Heart right ventricle (tissue), 16 donors: ENCODE data around the gene TENM4. TPM values are rescaled to one million over a fixed set of nuclear protein-coding genes. Genes with fewer than 3 reads are reported as not detected.

ENCODE experiments used
- ATAC-seq, 8 donors: fragments of 200-7000 bp; cut with Tn5 transposase; one replicate each; pipeline ENCODE4 v1.9.1; 2020; ENCODE audit warnings: mild to moderate bottlenecking in 8 of 8, moderate library complexity in 8 of 8, moderate number of reproducible peaks in 1 of 8
- DNase-seq, 2 donors: peaks; one replicate each; pipeline ENCODE4 v3.0.0-alpha.2; 2020
- H3K27ac ChIP-seq, 10 donors: fragments of 200-600 bp; sonication (generic) in 2 of 10; one replicate each; pipeline versions ENCODE4 v1.5.0 to v1.8.0; 2020 to 2022; ENCODE audit warnings: mild to moderate bottlenecking in 3 of 10
- H3K27me3 ChIP-seq, 7 donors: fragments of 200-600 bp; one replicate each; pipeline ENCODE4 v1.8.0; 2021 to 2022; ENCODE audit warnings: mild to moderate bottlenecking in 2 of 7
- H3K36me3 ChIP-seq, 9 donors: fragments of 200-600 bp; sonication (generic) in 1 of 9; one replicate each; pipeline versions ENCODE4 v1.5.0 to v1.8.0; 2020 to 2022; ENCODE audit warnings: mild to moderate bottlenecking in 2 of 9
- H3K4me1 ChIP-seq, 9 donors: fragments of 200-600 bp; sonication (generic) in 1 of 9; one replicate each; pipeline versions ENCODE4 v1.5.0 to v1.8.0; 2020 to 2022; ENCODE audit warnings: mild to moderate bottlenecking in 4 of 9
- H3K4me3 ChIP-seq, 10 donors: fragments of 200-600 bp; sonication (generic) in 2 of 10; one replicate each; pipeline versions ENCODE4 v1.5.0 to v1.8.0; 2020 to 2022; ENCODE audit warnings: mild to moderate bottlenecking in 7 of 10, moderate library complexity in 2 of 10
- H3K9me3 ChIP-seq, 11 donors: fragments of 200-600 bp in 10 of 11; sonication (generic) in 2 of 11; one replicate each; pipeline versions ENCODE4 v1.5.0 to v1.8.0; 2013 to 2022; ENCODE audit warnings: mild to moderate bottlenecking in 2 of 11, control low read depth in 1 of 11, moderate library complexity in 1 of 11
- WGBS, 2 donors: extraction: QIAGEN DNeasy Blood & Tissue Kit; methylation state at CpG; one replicate each; pipeline ENCODE4 v1.1.7; 2013; ENCODE audit warnings: inconsistent platforms in 1 of 2; 5-methylcytosine and 5-hydroxymethylcytosine counted together
- intact Hi-C, 10 donors: fragments of 100-400 bp; cut with DNase I; formaldehyde crosslinking; loops; one replicate each; pipeline versions ENCODE4 v1.11.1 to v1.14.2; 2022
- polyA plus RNA-seq, 2 donors: library from polyadenylated mRNA; stranded (reverse); fragments of 200-250 nt; gene quantifications; one replicate each; pipeline ENCODE4 v1.2.3, GENCODE V29; 2013
- total RNA-seq, 10 donors: library from RNA; stranded (reverse); fragmentation: NEBNext Ultra II Directional in 3 of 10; extraction: Animal tissue kit (Norgen Biotek cat#: 25700) in 3 of 10; gene quantifications; one replicate each; pipeline versions ENCODE4 v1.2.1 to v1.2.4, GENCODE V29; 2021 to 2023
- TF ChIP-seq, protein P1 (sequence below), 9 donors: fragments of 200-600 bp; sonication (generic) in 2 of 9; IDR thresholded peaks; one replicate each; pipeline versions ENCODE4 v1.5.0 to v1.8.0; 2021 to 2022; ENCODE audit warnings: antibody characterized with exemption in 9 of 9, mild to moderate bottlenecking in 5 of 9, moderate library complexity in 1 of 9
- donor health status: Arrhythmogenic right ventricular cardiomyopathy.
- donor health status: ischemic (EF 13 %, LVEDD 7.1; RV severe dilation, severe dysfunction).
- donor health status: healthy with polysubstance abuse.
- donor health status: DM: no; HTN: yes; CAD: no.
- donor health status: DM: no; HTN: no; CAD: no.
- donor health status: ischemic (EF 25% LVEDD 6.9; RV normal size, moderate dysfunction).
- donor health status: ischemic (EF 25% LVEDD 5.7; RV mildly dilated, moderate dysfunction).
- donor health status: healthy.
- donor health status: DM: yes; HTN: yes; CAD: no.
- donor health status: Ischemic cardiomyopathy.
- donor health status: ischemic (EF 35%, LVEDD 5.7; RV mildly dilated, moderate dysfunction).
- donor health status: nonischemic (EF 11% LVEDD 7.7; RV severe dilation, severe dysfunction).
- donor health status: DM: yes; HTN: yes; CAD: no.
- donor health status: PGD.
- donor health status: ischemic (EF 29% LVEDD 5.4; RV normal size, mild dysfunction).
- donor health status: nonischemic (EF 23%, LVEDD 6.1; RV moderate dilation, normal function).

Gene TENM4
- total and polyA plus RNA-seq, 12 donors, result 0.10 to 3.6 (median 0.91) TPM

DNA sequence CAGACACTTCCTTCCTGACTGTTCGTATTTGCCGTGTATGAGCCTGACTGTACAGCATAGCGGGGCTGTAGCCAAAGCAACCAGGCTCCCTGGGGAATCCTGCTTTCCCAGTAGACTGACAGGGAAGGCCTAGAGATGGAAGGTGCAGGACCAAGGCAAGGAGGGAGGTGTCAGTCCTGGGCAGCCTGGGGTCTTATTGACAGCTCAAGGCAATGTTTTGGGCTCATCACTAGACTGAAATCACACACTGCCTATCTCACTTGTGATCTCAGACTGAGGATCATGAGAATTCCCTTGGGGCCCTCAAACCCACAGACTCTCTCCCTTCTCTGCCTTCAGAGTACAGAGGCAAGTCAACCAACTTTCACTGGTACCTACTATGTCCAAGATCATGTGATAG lies 519.3 kb downstream of the TENM4 start:
- TF ChIP-seq, protein P1, sequence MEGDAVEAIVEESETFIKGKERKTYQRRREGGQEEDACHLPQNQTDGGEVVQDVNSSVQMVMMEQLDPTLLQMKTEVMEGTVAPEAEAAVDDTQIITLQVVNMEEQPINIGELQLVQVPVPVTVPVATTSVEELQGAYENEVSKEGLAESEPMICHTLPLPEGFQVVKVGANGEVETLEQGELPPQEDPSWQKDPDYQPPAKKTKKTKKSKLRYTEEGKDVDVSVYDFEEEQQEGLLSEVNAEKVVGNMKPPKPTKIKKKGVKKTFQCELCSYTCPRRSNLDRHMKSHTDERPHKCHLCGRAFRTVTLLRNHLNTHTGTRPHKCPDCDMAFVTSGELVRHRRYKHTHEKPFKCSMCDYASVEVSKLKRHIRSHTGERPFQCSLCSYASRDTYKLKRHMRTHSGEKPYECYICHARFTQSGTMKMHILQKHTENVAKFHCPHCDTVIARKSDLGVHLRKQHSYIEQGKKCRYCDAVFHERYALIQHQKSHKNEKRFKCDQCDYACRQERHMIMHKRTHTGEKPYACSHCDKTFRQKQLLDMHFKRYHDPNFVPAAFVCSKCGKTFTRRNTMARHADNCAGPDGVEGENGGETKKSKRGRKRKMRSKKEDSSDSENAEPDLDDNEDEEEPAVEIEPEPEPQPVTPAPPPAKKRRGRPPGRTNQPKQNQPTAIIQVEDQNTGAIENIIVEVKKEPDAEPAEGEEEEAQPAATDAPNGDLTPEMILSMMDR (IDR thresholded peaks at IDR 0.05), result no peak
- Histone ChIP-seq H3K27ac (no peak overlapping the region), H3K9me3 (no peaks in the 10 kb centered on the region), H3K27me3 (peaks cover 0 to 24% (median 5%) of the 10 kb centered on the region in 7 donors), H3K4me1 (no peaks in the 10 kb centered on the region), H3K4me3 (no peak overlapping the region), H3K36me3 (no peaks in the 10 kb centered on the region)
- 61 to 74% methylated on average over 3 of the region's 3 CpGs for WGBS, 2 donors
- intact Hi-C loops, result no loop called here
- DNase-seq (no peak), ATAC-seq (no peak)

DNA sequence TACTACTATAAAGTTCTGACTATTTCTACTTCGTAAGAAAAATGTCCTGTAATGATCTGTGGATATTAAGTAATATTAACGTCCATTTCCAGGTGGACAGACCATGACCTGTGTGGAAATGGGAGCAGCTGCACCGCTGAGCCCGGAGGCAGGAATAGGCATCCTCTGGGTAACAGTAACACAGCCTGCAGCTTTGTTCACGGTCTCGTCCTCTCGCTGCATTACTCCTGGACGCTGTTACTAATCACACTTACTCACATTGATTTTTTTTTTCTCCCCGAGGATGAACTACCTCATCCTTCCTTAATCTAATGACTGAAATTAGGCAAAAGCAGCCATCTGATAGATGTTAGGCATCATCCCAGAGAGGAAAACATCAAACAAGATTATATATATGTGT lies 520.5 kb downstream of the TENM4 start:
- DNase-seq, result no peak
- no peaks in the 10 kb centered on the region for H3K4me1 ChIP-seq
- no peaks in the 10 kb centered on the region for H3K9me3 ChIP-seq
- ATAC-seq, result no peak
- no peak overlapping the region for H3K27ac ChIP-seq
- WGBS, 2 donors, result 79 to 80% methylated on average over 9 of the region's 9 CpGs
- TF ChIP-seq, protein P1 (IDR thresholded peaks at IDR 0.05), result no peak
- intact Hi-C loops, result no loop called here
- H3K27me3 ChIP-seq, result peaks cover 0 to 22% (median 5%) of the 10 kb centered on the region in 7 donors
- H3K4me3 ChIP-seq, result no peak overlapping the region
- no peaks in the 10 kb centered on the region for H3K36me3 ChIP-seq

DNA sequence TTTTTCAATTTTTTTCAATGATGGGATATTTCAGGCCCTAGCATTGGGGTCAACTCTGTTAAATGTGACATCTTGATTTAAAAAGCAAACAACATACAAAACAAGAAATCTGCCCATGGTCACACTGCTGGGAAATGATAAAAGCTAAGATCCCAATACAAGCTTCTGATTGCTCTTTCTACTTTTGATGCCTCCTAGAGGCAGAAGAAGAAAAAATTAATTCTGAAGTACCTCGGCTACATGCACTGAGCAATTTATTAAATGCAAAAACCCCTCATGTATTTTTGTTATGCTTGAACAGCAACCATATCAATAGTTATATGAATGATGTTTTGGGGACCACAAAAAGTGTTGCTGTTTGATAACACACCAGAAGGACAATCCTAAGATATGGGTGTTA lies 524.1 kb downstream of the TENM4 start:
- peaks cover 0 to 28% (median 8%) of the 10 kb centered on the region in 7 donors for H3K27me3 ChIP-seq
- no peak for ATAC-seq
- H3K36me3 ChIP-seq, result no peaks in the 10 kb centered on the region
- WGBS, 2 donors, result 91 to 92% methylated on average over 1 of the region's 1 CpG
- H3K4me1 ChIP-seq, result no peaks in the 10 kb centered on the region
- no peak for DNase-seq
- H3K27ac ChIP-seq, result no peak overlapping the region
- no peak overlapping the region for H3K4me3 ChIP-seq
- intact Hi-C loops, result no loop called here
- TF ChIP-seq, protein P1 (IDR thresholded peaks at IDR 0.05), result no peak
- no peaks in the 10 kb centered on the region for H3K9me3 ChIP-seq

DNA sequence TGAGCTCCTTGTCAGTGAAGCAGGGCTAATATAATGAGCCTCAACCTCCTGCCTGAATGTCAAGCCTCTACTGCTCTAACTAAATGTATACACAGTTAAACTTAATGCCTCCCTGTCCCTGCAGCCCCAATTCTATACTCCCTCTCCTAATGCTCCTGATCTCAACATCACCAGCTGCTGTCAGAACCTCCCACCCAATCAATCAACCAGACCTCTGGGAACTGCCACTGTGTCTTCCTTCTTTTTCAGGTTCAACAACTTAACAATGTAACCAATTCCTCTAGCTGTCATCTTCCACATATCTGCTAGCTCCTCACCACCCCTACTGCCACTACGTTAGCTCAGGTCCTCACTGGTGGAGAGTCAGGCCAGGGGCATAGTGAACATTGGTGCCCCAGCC lies 526.3 kb downstream of the TENM4 start:
- Histone ChIP-seq H3K27ac (no peak overlapping the region), H3K4me3 (no peak overlapping the region), H3K27me3 (peaks cover 0 to 17% (median under 1%) of the 10 kb centered on the region in 7 donors), H3K9me3 (no peaks in the 10 kb centered on the region), H3K36me3 (no peaks in the 10 kb centered on the region), H3K4me1 (no peaks in the 10 kb centered on the region)
- TF ChIP-seq, protein P1 (IDR thresholded peaks at IDR 0.05), result no peak
- 39 to 89% methylated on average over 1 of the region's 1 CpG for WGBS, 2 donors
- no peak for DNase-seq
- ATAC-seq, result no peak
- intact Hi-C loops, result no loop called here
